GM04503 (cell line): ENCODE measurements around the gene CARS2.
"Not testable (repeated sequence)": the region's sequence is repeated elsewhere in the genome, so short reads cannot be mapped to it uniquely, and the experiment has no call there.

Source experiments
- DNase-seq: peaks from one replicate; pipeline ENCODE4 v3.0.0-alpha.2; 2012; ENCODE audit warnings: low read depth

The CARS2 gene

GRCh38 chr13:110682746-110683145 is 23.2 kb downstream of the CARS2 start:
- DNase-seq: no peak

GRCh38 chr13:110681868-110682550 is 23.9 kb downstream of the CARS2 start:
- DNase-seq: no peak

DNA sequence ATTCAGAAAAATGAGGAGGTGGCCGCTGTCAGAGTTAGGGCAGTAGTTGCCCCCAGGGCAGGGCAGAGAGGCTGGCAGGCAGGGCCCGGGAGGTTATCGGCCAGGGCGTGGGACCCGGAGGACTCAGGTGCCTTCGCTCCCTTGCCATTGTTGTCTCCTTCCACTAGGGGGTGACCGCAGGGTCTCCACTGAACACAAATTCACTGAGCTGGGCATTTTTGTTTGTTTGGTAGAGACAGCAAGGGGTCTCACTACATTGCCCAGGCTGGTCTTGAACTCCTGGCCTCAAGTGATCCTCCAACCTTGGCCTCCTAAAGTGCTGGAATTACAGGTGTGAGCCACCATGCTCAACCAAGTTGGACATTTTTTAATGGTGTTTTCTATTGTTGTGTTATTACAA is 25.1 kb downstream of the CARS2 start:
- no peak for DNase-seq

- DNase-seq: no peak
Observed at GRCh38 chr13:110677731-110678545, 28.0 kb downstream of the CARS2 start.

GRCh38 chr13:110676595-110677587 is 29.0 kb downstream of the CARS2 start:
- DNase-seq: no peak

GRCh38 chr13:110669814-110670213 is 36.1 kb downstream of the CARS2 start:
- DNase-seq: not testable (repeated sequence)

DNA sequence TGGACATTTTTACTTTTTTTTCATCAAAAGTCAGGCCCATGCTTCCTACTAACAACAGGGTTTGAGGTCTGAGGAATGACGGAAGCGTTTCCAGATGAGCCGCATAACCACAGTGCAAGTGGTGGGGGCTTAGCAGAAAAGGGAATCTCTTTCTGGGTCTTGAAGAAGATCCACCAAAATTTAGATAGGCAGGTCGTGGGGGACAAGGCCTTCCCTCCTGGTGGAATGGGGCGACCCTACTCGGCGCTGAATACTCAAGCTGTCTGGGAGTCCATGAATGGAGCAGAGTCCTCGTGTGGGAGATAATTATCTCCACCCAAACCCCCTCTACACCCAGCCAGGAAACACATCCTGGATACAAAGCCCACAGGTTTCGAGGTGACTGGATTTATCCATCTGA is 36.9 kb downstream of the CARS2 start:
- DNase-seq: no peak

DNA sequence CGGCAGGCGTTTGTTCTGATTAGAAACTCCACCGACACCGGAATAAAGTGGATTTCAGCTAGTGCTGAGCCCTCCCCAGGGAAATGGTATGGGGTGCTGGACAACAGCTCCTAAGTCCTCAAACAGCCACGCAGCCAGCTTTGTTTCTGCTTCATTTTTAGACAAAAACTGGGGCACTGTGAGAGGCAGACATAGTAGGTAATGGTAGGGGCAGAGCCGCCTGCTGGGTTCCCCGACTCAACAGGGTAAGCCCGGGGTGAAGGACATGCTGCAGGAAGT is 39.7 kb downstream of the CARS2 start:
- no peak for DNase-seq

DNA sequence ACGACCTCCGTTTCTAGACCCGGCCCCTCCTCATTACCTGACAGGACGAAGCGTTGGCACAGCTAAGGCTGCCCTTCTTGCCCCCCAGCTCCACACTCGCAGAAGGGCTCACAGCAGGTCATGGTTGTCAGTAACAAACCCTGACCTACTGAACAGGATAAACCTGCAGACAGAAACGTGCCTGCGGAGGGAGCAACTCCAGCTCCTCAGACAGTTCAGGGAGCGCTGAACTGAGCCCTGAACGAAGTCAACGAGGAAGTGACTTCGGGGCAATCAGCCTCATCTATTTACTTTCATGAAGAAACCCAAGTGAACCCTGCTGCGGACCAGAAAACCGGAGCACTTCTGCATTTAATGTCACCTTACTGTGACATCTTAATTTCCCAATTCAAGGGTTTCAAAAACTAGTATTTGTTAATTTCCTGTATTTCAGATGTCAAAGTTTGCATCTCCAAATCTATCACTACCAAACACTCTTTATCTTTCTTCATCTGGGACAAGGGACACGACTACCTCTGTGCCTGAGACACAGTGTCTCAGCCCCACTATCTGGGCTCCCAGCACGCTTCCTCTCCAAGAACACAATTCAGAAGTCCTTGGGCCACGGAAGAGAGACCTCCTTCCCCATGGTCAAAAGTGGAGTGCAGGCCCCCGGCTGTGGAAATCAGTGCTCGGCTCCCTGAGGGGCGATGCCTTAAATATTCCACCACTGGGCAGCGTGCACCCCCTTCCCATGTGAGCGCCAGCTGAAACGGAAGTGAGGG is 40.2 kb downstream of the CARS2 start:
- DNase-seq: no peak

DNA sequence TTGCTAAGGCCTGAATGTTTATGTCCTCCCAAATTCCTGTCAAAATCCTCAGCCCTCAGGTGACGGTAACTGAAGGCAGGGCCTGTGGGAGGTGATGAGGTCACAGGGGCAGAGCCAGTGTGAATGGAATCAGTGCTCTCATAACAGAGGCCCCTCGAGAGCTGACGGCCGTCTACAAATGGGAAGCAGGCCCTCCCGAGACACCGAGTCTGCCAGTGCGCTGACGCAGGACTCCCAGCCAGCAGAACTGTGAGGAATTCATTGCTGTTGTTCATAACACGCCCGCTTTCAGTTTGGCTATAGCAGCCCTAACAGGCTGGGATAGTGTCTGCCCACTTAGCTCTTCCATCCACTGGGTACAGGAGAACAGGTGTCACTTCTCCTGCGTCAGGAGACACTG is 41.2 kb downstream of the CARS2 start:
- DNase-seq: no peak

GRCh38 chr13:110664041-110664440 is 41.9 kb downstream of the CARS2 start:
- no peak for DNase-seq

- no peak for DNase-seq
Observed at GRCh38 chr13:110663491-110663890, 42.4 kb downstream of the CARS2 start.

DNA sequence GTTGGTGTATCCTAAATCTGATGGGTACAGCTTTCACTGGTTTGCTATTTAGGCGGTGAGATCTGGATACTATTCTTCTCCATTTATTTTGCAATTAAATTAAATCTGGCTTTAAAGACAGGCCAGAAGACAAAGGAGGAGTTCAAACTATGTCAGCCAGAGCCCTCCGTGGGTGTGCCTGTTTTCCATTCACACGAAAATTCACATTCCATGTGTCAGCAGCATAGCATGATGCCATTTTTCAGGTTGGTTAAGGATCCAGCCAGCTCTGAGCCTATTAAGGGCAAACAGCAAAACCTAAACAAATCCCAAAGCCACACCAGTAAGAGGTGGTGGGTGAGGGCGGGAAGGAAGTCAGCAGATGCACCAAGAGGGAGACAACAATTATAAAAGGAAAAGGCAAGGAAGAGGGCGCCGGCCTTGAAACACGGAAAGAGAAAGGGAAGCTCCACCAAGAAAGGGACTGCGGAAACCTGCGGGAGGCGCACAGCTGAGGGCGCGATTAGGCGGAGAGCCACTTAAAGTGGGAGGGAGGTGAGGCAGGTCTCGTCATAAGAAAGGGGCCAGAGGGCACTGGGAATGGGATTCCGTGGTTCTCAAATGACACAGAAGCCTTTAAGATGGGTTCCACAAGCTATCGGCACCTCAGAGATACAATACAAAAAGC is 43.0 kb downstream of the CARS2 start:
- DNase-seq: no peak

- DNase-seq: no peak
Observed at GRCh38 chr13:110662091-110662490, 43.8 kb downstream of the CARS2 start.

DNA sequence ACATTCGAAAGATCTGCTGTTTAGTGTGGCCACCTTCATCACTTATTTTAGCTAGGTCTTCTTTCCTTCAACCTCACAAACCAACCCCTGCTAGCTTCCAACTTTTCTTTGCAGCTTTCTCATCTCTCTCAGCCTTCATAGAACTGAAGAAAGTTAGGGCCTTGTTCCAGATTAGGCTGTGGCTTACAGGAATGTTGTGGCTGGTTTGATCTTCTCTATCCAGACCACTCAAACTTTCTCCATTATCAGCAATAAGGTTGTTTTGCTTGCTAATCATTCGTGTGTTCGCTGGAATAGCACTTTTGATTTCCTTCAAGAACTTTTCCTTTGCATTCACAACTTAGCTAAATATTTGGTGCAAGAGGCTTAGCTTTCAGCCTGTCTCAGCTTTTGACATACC is 44.7 kb downstream of the CARS2 start:
- DNase-seq: no peak

DNA sequence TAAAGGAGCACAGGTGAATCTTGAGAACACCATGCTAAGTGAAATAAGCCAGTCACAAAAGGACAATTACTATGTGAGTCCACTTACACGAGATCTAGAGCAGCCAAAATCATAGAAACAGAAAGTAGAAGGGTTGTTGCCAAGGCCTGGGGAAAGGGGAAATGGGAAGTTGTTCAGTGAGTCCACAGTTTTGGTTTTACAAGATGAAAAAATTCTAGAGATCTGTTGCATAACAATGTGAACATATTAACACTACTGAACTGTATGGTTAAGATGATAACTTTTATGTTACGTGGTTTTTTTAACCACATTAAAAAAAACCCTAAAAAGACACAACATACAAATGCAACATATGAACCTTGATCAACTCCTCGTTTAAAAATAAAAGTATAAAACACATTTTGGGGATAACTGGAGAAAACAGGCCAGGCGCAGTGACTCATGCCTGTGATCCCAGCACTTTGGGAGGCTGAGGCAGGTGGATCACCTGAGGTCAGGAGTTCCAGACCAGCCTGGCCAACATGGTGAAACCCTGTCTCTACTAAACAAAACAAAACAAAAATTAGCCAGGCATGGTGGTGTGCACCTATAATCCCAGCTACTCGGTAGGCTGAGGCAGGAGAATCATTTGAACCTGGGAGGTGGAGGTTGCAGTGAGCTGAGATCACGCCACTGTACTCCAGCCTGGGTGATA is 47.6 kb downstream of the CARS2 start:
- not testable (repeated sequence) for DNase-seq

GRCh38 chr13:110657196-110657595 is 48.7 kb downstream of the CARS2 start:
- no peak for DNase-seq

DNA sequence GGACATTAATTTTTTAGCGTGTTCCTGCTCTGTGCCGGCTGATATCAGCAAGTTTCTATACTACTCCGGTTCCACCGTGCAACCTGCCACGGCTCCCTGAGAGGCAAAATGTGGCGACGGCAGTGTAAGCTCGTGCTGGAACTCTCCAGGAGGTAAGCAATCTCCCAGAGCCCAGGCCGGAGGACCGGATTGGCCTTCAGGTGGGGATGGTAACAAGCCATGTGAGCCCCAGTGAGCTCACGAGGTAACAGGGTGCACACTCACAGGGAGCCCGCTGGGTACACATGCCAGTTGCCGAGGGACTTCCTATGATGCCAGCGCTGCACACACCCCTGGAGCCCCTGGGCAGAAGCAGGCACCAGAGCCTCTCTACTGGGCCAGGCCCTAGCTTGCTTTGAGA is 52.1 kb downstream of the CARS2 start:
- DNase-seq: no peak

DNA sequence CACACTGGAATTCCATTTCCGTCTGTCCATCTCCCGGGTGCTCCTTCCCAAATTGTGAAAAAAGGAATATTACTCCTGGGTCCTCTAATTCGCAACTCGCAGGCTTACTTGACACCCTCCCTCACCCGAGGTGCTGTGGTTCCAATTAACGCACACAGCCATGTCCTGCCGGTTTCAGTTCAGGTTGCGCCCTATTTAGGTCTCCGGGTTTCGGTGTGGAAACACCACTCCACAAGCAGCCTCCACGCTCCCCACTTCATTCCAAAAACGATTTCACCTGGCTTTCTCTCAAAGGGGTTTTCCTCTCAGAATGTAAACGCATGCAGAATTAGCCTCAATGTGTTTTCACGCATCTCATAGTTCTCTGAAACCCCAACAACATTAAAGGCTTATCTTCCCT is 52.6 kb downstream of the CARS2 start:
- no peak for DNase-seq

DNA sequence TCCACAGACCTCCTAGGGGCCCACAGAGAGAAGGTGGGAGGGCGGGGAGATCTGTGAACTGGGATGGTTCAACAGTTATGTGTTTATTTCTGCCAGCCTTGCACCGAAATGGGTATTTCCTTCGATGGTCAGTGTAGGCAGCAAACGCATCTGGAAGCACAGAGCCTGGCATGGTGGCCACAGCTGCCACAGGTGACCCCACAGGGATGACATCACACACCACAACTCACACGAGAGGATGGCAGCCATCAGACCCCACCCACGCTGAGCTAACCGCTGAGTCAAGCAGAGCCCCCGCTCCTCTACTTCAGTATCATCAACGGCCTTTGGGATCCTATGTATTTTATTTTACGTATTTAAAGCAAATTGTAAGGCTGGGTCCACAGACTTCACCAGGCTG is 53.2 kb downstream of the CARS2 start:
- no peak for DNase-seq

GRCh38 chr13:110652231-110652730 is 53.6 kb downstream of the CARS2 start:
- no peak for DNase-seq
